DMS 273 (cell line): Measurements from ENCODE around the gene SMTNL2.
A peak's percentile ranks its signal among the peaks of the same experiment; 100 is the strongest.
"Not testable (repeated sequence)": the region's sequence is repeated elsewhere in the genome, so short reads cannot be mapped to it uniquely, and the experiment has no call there.

Experiments used
- DNase-seq: peaks from one replicate; lab custom pipeline; 2025; ENCODE audit not compliant: unreplicated experiment; lab: John Stamatoyannopoulos, UW

SMTNL2 gene

DNA sequence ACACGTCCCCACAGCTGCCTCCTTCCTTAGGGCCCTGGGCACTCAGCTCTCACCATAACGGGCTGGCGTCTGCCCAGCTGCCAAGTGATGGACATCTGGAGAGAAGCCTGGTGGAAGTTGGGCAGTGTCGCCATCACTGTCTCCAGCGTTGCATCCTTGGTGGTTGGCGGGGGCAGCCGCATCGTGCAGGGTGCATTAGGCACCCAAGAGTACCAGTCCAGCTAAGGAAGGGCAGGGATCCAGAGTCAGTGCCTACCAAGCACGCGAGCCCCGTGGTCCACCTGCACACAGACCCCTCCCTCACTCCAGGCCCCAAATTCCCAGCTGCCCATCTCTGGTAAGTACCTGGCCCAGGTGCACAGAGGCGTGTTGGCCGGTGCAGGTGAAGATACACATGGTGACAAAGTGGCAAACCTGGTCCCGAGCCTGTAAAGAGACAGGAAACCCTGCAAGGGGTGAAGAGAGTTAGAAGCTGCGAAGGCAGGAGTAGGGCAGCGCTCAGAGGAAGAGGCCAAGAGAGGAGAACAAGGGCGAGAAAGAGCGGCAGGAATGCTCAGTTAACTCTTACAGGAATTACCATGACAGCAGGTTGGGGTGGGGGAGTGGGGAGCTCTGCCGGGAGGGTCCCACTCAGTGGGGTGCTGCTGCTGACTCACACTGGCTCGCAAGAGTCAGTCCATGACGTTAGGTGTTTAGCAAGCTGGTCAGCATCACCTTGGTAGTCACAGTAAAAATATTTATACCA is 47.7 kb downstream of the SMTNL2 start:
- no peak for DNase-seq

DNA sequence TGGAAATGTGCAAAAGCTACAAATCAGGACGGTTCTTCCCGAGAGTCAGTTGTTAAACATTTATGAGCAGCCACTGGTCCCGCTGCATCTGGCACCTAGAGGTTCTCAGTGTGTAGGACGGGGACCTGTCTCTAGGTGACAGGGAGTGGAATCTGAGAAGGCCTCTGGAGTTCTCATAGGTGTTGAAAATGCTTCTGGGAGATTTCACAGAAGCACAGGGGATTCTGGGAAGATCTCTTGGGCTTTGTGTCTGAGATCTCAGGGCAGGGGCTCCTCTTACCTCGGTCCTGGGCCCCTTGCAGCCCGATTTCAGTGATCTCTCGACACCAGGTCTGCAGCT is 48.2 kb downstream of the SMTNL2 start:
- no peak for DNase-seq

DNA sequence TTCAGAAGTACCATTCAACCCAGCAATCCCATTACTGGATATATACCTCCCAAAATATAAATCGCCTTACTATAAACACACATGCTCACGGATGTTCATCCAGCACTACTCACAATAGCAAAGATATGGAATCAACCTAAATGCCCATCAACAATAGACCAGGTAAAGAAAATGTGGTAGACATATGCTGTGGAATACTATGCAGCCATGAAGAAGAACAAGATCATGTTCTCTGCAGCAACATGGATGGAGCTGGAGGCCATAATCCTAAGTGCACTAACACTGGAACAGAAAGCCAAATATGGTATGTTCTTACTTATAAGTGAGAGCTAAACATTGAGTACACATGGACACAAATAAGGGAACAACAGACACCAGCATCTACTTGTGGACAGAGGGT is 49.3 kb downstream of the SMTNL2 start:
- DNase-seq, result no peak

DNA sequence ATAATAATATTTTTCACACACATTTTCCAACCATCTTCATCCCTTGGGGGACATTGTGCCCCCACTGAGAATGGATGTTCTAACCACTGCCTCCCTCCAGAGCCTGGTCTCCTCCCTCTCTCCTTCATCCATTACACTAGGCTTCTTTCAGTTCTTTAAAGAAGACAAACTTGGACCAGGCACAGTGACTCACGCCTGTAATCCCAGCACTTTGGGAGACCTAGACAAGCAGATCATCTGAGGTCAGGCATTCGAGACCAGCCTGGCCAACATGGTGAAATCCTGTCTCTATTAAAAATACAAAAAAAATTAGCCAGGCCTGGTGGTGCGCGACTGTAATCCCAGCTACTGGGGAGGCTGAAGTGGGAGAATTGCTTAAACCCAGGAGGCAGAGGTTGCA is 50.6 kb downstream of the SMTNL2 start:
- no peak for DNase-seq

GRCh38 chr17:4635823-4636375 is 51.6 kb downstream of the SMTNL2 start:
- peak; percentile 24 for DNase-seq

DNA sequence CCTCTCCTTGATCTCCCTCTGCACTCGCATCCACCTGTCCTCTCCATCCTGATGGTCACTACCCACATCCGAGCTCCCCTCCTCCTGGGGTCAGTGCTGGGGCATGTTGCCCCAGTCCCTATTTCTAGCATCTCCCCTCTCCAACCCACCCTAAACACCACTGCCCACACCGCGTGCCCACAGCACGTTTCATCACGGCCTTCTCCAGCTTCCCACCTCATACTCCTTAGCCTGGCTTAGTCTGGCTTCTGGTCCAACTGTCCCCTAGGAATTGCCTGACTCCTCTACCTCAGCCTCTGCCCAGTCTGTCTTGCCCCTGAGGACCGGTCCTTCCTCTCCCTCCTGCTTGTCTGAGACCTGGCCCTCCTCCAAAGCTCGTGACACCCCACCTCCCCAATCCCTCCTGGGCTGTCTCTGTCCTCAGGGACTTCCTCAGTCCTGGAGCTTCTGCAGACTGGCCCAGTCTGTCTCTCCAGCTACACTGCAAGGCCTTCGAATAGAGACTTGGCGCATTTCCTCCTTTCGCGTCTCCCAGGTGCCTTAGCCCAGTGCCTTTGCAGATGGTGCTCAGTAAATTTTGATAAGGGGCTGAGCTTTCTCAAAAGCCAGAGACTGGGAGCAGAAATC is 52.3 kb downstream of the SMTNL2 start:
- no peak for DNase-seq

- not testable (repeated sequence) for DNase-seq
These were observed 54.4 kb downstream of the SMTNL2 start for GRCh38 chr17:4638766-4639165.

- DNase-seq, result peak; percentile 77
These were observed 55.2 kb downstream of the SMTNL2 start for GRCh38 chr17:4639301-4640059.

- DNase-seq, result peak; percentile 28
These were observed 56.4 kb downstream of the SMTNL2 start for GRCh38 chr17:4640569-4641188.

- DNase-seq, result peak; percentile 25
These were observed 57.2 kb downstream of the SMTNL2 start, which contains the start of gene ALOX15 for GRCh38 chr17:4641297-4642195. TSS of gene ALOX15 (minus strand) at chr17:4641678. CDS start at chr17:4641651, 27 bp downstream.

GRCh38 chr17:4642286-4642685 is 58.0 kb downstream of the SMTNL2 start:
- peak; percentile 40 for DNase-seq

DNA sequence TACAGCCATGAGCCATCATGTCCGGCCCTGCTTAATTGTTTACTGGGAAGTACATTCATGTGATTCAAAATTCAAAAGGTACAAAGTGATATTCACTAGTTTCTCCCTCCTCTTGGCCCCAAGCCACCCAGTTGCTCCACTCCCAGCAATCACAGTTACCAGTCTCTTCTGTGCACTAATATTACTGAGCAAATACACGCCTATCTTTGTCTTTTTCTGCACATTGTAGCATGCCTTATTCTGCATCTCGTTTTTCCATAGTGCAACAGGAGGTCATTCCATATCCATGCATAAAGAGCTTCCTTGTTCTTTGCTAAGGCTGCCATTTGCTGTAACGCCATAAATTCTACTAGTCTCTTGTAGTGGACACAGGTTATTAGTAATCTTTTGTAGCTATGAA is 59.3 kb downstream of the SMTNL2 start:
- DNase-seq, result no peak

DNA sequence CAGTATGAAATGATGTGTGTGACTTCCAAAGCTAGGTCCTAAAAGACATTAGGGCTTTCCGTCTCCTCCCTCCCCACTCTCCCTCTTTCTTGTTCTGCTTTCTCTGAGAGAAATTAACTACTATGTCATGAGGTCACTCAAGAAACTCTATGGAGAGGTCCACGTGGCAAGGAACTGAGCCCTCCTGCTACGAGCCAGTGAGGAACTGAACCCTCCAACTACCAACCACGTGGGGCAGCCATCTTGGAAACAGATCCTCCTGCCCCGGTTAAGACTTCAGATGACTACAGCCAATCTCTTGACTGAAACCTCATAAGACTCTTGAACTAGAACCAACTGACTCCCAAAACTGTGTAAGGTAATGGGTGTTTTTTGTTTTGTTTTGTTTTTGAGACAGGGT is 61.3 kb downstream of the SMTNL2 start:
- DNase-seq, result no peak

DNA sequence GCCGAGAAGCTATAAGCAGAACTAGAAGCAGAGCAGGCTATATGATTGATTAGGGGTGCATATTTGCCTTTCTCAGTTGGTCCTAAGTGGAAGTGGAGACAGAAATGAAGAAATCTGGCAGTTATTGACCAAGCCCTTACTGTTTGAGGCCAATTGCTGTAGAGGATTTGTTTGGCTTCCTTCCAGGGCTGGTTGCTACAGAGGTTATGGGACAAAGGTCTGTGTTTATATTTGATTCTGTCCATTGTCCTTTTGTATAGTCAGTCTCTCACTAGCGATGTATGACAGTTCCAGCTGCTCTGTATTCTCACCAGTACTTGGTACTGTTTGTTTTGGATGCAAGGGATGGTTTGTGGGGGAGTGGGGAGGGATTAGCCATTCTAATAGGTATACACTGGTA is 64.4 kb downstream of the SMTNL2 start:
- no peak for DNase-seq

DNA sequence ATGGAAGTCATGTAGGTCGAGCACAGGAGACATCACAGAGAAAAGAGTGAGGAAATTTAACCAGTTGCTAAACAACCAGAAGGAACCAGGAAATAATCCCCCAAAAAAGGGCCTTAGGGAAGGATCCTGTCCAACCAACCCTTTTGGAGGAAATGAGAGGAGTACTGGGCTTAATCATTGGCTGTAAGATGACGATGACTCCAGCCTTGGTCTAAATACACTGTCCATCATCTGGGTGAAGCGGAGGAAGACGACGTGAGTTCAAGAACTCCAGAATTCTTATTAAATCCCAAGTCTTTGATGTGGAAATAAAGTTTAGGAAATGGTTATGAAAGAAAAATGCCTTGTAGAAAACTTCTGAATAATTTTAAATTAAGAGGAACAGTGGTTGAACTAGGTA is 68.7 kb downstream of the SMTNL2 start:
- no peak for DNase-seq

DNA sequence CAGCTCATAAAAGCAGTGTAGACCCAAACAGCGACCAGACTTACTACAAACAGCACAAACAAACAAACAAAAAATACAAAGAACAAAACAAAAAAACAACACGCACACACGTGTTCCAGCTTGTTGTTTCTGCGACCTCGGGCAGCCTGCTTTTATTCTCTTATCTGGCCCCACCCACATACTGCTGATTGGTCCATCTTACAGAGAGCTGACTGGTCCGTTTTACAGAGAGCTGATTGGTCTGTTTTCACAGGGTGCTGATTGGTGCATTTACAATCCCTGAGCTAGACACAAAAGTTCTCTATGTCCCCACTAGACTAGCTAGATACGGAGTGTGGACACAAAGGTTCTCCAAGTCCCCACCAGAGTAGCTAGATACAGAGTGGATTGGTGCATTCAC is 71.6 kb downstream of the SMTNL2 start:
- not testable (repeated sequence) for DNase-seq

- no peak for DNase-seq
These were observed 73.3 kb downstream of the SMTNL2 start for GRCh38 chr17:4657678-4658077.
